Trophoblast cell (in vitro differentiated cells and primary cell): Measurements from ENCODE around the gene ATP5MK.
A peak's percentile ranks its signal among the peaks of the same experiment; 100 is the strongest.
"Not testable (repeated sequence)": the region's sequence is repeated elsewhere in the genome, so short reads cannot be mapped to it uniquely, and the experiment has no call there.

Source experiments
- DNase-seq, 2 donors: peaks; one replicate each; pipeline ENCODE4 v3.0.0-alpha.2; 2016
- H2AFZ ChIP-seq: 2 replicates; pipeline ENCODE4 v1.6.1; 2013; ENCODE audit warnings: low read length, moderate library complexity, mild to moderate bottlenecking; ENCODE audit not compliant: insufficient read depth, poor library complexity
- H2AK5ac ChIP-seq: 2 replicates; pipeline ENCODE4 v1.6.1; 2013; ENCODE audit warnings: mild to moderate bottlenecking, low read length
- H2BK120ac ChIP-seq: 2 replicates; pipeline ENCODE4 v1.6.1; 2013; ENCODE audit warnings: low read length, mild to moderate bottlenecking, moderate library complexity; ENCODE audit not compliant: insufficient read depth, poor library complexity
- H2BK12ac ChIP-seq: 2 replicates; pipeline ENCODE4 v1.6.1; 2013; ENCODE audit warnings: mild to moderate bottlenecking, low read length, moderate library complexity
- H2BK5ac ChIP-seq: 2 replicates; pipeline ENCODE4 v1.6.1; 2013; ENCODE audit warnings: low read length, low read depth, moderate library complexity, mild to moderate bottlenecking; ENCODE audit not compliant: poor library complexity
- H3K14ac ChIP-seq: 2 replicates; pipeline ENCODE4 v1.6.1; 2013; ENCODE audit warnings: mild to moderate bottlenecking, low read length
- H3K18ac ChIP-seq: 2 replicates; pipeline ENCODE4 v1.6.1; 2013; ENCODE audit warnings: mild to moderate bottlenecking, low read length
- H3K23ac ChIP-seq: 2 replicates; pipeline ENCODE4 v1.6.1; 2013; ENCODE audit warnings: low read length
- H3K27ac ChIP-seq: 2 replicates; pipeline ENCODE4 v1.5.1; 2013; ENCODE audit warnings: low read depth, mild to moderate bottlenecking, inconsistent platforms, low read length, moderate library complexity
- H3K27me3 ChIP-seq: 2 replicates; pipeline ENCODE4 v1.6.1; 2013; ENCODE audit warnings: inconsistent platforms, mild to moderate bottlenecking, low read length, moderate library complexity; ENCODE audit not compliant: insufficient read depth
- H3K36me3 ChIP-seq, 2 experiments: 1 replicate in 1 of 2; 2 replicates in 1 of 2; pipeline ENCODE4 v1.6.1; 2013; ENCODE audit warnings: low read length in 2 of 2, mild to moderate bottlenecking in 2 of 2, moderate library complexity in 1 of 2; ENCODE audit not compliant: insufficient read depth in 2 of 2, control insufficient read depth in 1 of 2
- H3K4ac ChIP-seq: 2 replicates; pipeline ENCODE4 v1.6.1; 2013; ENCODE audit warnings: low read depth, mild to moderate bottlenecking, low read length, moderate library complexity
- H3K4me1 ChIP-seq, 2 experiments: 1 replicate in 1 of 2; 2 replicates in 1 of 2; pipeline ENCODE4 v1.6.1; 2013; ENCODE audit warnings: low read length in 2 of 2, mild to moderate bottlenecking in 2 of 2, moderate library complexity in 1 of 2; ENCODE audit not compliant: insufficient read depth in 2 of 2, control insufficient read depth in 1 of 2
- H3K4me2 ChIP-seq: 2 replicates; pipeline ENCODE4 v1.6.1; 2013; ENCODE audit warnings: inconsistent platforms, mild to moderate bottlenecking, low read length, moderate library complexity
- H3K4me3 ChIP-seq: 2 replicates; pipeline ENCODE4 v1.5.1; 2013; ENCODE audit warnings: mild to moderate bottlenecking, low read depth, low read length, inconsistent platforms
- H3K79me1 ChIP-seq: one replicate; pipeline ENCODE4 v1.6.1; 2013; ENCODE audit warnings: low read length
- H3K79me2 ChIP-seq: 2 replicates; pipeline ENCODE4 v1.6.1; 2013; ENCODE audit warnings: low read length, mild to moderate bottlenecking; ENCODE audit not compliant: control insufficient read depth, insufficient read depth, poor library complexity
- H3K9ac ChIP-seq: 2 replicates; pipeline ENCODE4 v1.6.1; 2013; ENCODE audit warnings: mild to moderate bottlenecking, low read length
- H3K9me3 ChIP-seq: 2 replicates; pipeline ENCODE4 v1.6.1; 2013; ENCODE audit warnings: low read depth, mild to moderate bottlenecking, control low read depth, inconsistent platforms, low read length; ENCODE audit not compliant: insufficient read depth
- H4K12ac ChIP-seq: 2 replicates; pipeline ENCODE4 v1.6.1; 2013; ENCODE audit warnings: low read depth, mild to moderate bottlenecking, low read length, moderate library complexity
- H4K8ac ChIP-seq: 2 replicates; pipeline ENCODE4 v1.6.1; 2013; ENCODE audit warnings: low read depth, mild to moderate bottlenecking, low read length, moderate library complexity
- H4K91ac ChIP-seq: one replicate; pipeline ENCODE4 v1.6.1; 2013; ENCODE audit warnings: low read depth, mild to moderate bottlenecking, low read length, moderate library complexity
- WGBS: extraction: QIAGEN DNeasy Blood & Tissue Kit; methylation state at CpG from one replicate; pipeline ENCODE4 v1.1.7; 2013; ENCODE audit warnings: missing lambda C conversion rate; ENCODE audit not compliant: insufficient read length, insufficient coverage; ENCODE audit errors: extremely low coverage; 5-methylcytosine and 5-hydroxymethylcytosine counted together

Gene ATP5MK

GRCh38 chr10:103367782-103368518, 28.3 kb downstream of the ATP5MK start, which contains the start of gene TAF5:
TSS of gene TAF5 (plus strand) at chr10:103367976. CDS start at chr10:103367990, 14 bp downstream.
- Histone ChIP-seq H4K91ac (peak within 1 kb of the TSS; percentile 75), H3K9me3 (no peaks in the 10 kb centered on the region), H2AK5ac (no peak within 1 kb of the TSS), H3K36me3 (no peaks in the 10 kb centered on the region), H3K4me2 (peak within 1 kb of the TSS; percentile 88), H2AFZ (peak within 1 kb of the TSS; percentile 100), H3K79me1 (peaks cover 5% of the 10 kb centered on the region), H3K27me3 (no peaks in the 10 kb centered on the region), H3K9ac (peak within 1 kb of the TSS; percentile 84), H2BK120ac (peak within 1 kb of the TSS; percentile 67), H3K4ac (peak within 1 kb of the TSS; percentile 75), H2BK5ac (peak within 1 kb of the TSS; percentile 73), H4K12ac (peak within 1 kb of the TSS; percentile 82), H3K23ac (no peak within 1 kb of the TSS), H3K18ac (peak within 1 kb of the TSS; percentile 96), H3K4me1 (no peaks in the 10 kb centered on the region), H4K8ac (peak within 1 kb of the TSS; percentile 84), H3K14ac (peak within 1 kb of the TSS; percentile 94), H3K4me3 (peak within 1 kb of the TSS; percentile 99), H3K27ac (peak within 1 kb of the TSS; percentile 60), H3K79me2 (peaks cover 3% of the 10 kb centered on the region), H2BK12ac (no peak within 1 kb of the TSS)
- peak; percentile 93 to 97 for DNase-seq
- no CpG with 5 or more reads among the region's 81 CpGs for WGBS

GRCh38 chr10:103367379-103367781, 28.9 kb downstream of the ATP5MK start:
- Histone ChIP-seq H4K12ac (peak overlapping the region; percentile 46), H3K27ac (no peak overlapping the region), H3K4me1 (no peaks in the 10 kb centered on the region), H2AFZ (no peak overlapping the region), H2BK12ac (no peak overlapping the region), H3K36me3 (no peaks in the 10 kb centered on the region), H2BK120ac (no peak overlapping the region), H3K4me3 (no peak overlapping the region), H3K23ac (no peak overlapping the region), H2BK5ac (no peak overlapping the region), H4K8ac (peak overlapping the region; percentile 84), H3K79me2 (peaks cover 3% of the 10 kb centered on the region), H3K9me3 (no peaks in the 10 kb centered on the region), H3K79me1 (peaks cover 5% of the 10 kb centered on the region), H3K14ac (no peak overlapping the region), H3K27me3 (no peaks in the 10 kb centered on the region), H3K9ac (no peak overlapping the region), H2AK5ac (no peak overlapping the region), H3K18ac (no peak overlapping the region), H3K4me2 (peak overlapping the region; percentile 43), H3K4ac (no peak overlapping the region), H4K91ac (no peak overlapping the region)
- peak in 1 of 2 donors; percentile 25 for DNase-seq
- no CpG with 5 or more reads among the region's 10 CpGs for WGBS

GRCh38 chr10:103360791-103361190, 35.5 kb downstream of the ATP5MK start:
- not testable (repeated sequence) for H2BK5ac ChIP-seq, H3K4me3 ChIP-seq, H4K91ac ChIP-seq, H2AFZ ChIP-seq, H4K8ac ChIP-seq, H4K12ac ChIP-seq, H3K4me2 ChIP-seq, H2AK5ac ChIP-seq, H3K79me2 ChIP-seq, H3K9me3 ChIP-seq, H3K18ac ChIP-seq, H3K79me1 ChIP-seq, H2BK120ac ChIP-seq, H3K27ac ChIP-seq, H3K14ac ChIP-seq, H3K23ac ChIP-seq, H2BK12ac ChIP-seq, H3K4ac ChIP-seq, H3K4me1 ChIP-seq, DNase-seq, H3K36me3 ChIP-seq, H3K9ac ChIP-seq, H3K27me3 ChIP-seq
- no CpG with 5 or more reads among the region's 9 CpGs for WGBS

- not testable (repeated sequence) for H3K27me3 ChIP-seq, H3K18ac ChIP-seq, H3K23ac ChIP-seq, H2BK12ac ChIP-seq, H3K4me1 ChIP-seq, H2BK120ac ChIP-seq, H4K8ac ChIP-seq, H2BK5ac ChIP-seq, H2AFZ ChIP-seq, H3K9me3 ChIP-seq, H4K12ac ChIP-seq, H3K4me2 ChIP-seq, H4K91ac ChIP-seq, H3K4ac ChIP-seq, H3K4me3 ChIP-seq, DNase-seq, H3K27ac ChIP-seq, H3K79me2 ChIP-seq, H3K36me3 ChIP-seq, H3K14ac ChIP-seq, H3K9ac ChIP-seq, H3K79me1 ChIP-seq, H2AK5ac ChIP-seq
- WGBS = no CpG with 5 or more reads among the region's 4 CpGs
Measured at GRCh38 chr10:103359493-103359892, 36.8 kb downstream of the ATP5MK start.
